ENCODE results near the gene GPBAR1. TPM values are rescaled to one million over a fixed set of nuclear protein-coding genes. Genes with fewer than 3 reads are reported as not detected.

The GPBAR1 gene
- total and polyA plus RNA-seq, 9 of the 15 experiments (the other 6 are each of a cell fraction or from before 2014, with no cell fraction given): not detected

DNA sequence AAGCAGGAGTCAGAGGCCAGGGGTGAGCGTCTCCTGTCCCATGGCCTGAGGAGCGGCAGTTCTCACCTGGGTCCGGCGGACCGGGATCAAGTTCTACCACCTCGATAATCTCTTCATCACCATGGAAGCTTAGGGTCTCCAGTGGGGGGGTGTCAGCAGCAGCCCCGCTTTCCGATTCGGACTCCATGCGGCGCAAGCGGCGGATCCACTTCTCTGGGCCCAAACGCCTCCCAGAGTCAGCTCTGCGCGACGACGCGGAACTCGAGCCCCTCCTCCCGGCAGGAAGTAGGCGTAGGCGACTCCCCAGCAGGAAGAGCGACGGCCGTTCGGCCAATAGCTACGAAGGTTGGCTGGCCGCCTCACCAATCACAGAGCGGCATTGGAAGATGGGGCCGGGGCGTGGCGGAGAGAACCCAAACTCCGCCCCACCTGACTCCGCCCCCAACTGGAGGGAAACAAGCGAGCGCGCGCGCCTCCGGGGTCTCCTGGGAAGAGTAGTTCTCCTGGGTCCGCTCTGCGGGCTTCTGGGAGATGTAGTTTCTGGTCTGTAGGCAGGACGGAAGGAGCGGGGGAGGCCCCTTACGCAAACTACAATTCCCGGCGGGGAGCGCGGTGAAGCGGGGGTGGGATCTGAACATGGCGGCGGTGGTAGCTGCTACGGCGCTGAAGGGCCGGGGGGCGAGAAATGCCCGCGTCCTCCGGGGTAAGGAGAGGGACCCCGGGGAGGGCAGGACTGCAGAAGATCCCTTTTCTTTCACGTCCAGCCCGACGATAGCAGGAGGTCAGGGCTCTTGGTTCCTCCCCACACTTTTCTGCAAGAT, 9.3 kb downstream of the GPBAR1 start, which contains the start of the genes AAMP and PNKD (continued):
- TF ChIP-seq, protein P1, sequence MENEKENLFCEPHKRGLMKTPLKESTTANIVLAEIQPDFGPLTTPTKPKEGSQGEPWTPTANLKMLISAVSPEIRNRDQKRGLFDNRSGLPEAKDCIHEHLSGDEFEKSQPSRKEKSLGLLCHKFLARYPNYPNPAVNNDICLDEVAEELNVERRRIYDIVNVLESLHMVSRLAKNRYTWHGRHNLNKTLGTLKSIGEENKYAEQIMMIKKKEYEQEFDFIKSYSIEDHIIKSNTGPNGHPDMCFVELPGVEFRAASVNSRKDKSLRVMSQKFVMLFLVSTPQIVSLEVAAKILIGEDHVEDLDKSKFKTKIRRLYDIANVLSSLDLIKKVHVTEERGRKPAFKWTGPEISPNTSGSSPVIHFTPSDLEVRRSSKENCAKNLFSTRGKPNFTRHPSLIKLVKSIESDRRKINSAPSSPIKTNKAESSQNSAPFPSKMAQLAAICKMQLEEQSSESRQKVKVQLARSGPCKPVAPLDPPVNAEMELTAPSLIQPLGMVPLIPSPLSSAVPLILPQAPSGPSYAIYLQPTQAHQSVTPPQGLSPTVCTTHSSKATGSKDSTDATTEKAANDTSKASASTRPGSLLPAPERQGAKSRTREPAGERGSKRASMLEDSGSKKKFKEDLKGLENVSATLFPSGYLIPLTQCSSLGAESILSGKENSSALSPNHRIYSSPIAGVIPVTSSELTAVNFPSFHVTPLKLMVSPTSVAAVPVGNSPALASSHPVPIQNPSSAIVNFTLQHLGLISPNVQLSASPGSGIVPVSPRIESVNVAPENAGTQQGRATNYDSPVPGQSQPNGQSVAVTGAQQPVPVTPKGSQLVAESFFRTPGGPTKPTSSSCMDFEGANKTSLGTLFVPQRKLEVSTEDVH (IDR thresholded peaks at IDR 0.05; ENCODE audit: low read depth, partially characterized antibody): no peak
- TF ChIP-seq, protein P2, sequence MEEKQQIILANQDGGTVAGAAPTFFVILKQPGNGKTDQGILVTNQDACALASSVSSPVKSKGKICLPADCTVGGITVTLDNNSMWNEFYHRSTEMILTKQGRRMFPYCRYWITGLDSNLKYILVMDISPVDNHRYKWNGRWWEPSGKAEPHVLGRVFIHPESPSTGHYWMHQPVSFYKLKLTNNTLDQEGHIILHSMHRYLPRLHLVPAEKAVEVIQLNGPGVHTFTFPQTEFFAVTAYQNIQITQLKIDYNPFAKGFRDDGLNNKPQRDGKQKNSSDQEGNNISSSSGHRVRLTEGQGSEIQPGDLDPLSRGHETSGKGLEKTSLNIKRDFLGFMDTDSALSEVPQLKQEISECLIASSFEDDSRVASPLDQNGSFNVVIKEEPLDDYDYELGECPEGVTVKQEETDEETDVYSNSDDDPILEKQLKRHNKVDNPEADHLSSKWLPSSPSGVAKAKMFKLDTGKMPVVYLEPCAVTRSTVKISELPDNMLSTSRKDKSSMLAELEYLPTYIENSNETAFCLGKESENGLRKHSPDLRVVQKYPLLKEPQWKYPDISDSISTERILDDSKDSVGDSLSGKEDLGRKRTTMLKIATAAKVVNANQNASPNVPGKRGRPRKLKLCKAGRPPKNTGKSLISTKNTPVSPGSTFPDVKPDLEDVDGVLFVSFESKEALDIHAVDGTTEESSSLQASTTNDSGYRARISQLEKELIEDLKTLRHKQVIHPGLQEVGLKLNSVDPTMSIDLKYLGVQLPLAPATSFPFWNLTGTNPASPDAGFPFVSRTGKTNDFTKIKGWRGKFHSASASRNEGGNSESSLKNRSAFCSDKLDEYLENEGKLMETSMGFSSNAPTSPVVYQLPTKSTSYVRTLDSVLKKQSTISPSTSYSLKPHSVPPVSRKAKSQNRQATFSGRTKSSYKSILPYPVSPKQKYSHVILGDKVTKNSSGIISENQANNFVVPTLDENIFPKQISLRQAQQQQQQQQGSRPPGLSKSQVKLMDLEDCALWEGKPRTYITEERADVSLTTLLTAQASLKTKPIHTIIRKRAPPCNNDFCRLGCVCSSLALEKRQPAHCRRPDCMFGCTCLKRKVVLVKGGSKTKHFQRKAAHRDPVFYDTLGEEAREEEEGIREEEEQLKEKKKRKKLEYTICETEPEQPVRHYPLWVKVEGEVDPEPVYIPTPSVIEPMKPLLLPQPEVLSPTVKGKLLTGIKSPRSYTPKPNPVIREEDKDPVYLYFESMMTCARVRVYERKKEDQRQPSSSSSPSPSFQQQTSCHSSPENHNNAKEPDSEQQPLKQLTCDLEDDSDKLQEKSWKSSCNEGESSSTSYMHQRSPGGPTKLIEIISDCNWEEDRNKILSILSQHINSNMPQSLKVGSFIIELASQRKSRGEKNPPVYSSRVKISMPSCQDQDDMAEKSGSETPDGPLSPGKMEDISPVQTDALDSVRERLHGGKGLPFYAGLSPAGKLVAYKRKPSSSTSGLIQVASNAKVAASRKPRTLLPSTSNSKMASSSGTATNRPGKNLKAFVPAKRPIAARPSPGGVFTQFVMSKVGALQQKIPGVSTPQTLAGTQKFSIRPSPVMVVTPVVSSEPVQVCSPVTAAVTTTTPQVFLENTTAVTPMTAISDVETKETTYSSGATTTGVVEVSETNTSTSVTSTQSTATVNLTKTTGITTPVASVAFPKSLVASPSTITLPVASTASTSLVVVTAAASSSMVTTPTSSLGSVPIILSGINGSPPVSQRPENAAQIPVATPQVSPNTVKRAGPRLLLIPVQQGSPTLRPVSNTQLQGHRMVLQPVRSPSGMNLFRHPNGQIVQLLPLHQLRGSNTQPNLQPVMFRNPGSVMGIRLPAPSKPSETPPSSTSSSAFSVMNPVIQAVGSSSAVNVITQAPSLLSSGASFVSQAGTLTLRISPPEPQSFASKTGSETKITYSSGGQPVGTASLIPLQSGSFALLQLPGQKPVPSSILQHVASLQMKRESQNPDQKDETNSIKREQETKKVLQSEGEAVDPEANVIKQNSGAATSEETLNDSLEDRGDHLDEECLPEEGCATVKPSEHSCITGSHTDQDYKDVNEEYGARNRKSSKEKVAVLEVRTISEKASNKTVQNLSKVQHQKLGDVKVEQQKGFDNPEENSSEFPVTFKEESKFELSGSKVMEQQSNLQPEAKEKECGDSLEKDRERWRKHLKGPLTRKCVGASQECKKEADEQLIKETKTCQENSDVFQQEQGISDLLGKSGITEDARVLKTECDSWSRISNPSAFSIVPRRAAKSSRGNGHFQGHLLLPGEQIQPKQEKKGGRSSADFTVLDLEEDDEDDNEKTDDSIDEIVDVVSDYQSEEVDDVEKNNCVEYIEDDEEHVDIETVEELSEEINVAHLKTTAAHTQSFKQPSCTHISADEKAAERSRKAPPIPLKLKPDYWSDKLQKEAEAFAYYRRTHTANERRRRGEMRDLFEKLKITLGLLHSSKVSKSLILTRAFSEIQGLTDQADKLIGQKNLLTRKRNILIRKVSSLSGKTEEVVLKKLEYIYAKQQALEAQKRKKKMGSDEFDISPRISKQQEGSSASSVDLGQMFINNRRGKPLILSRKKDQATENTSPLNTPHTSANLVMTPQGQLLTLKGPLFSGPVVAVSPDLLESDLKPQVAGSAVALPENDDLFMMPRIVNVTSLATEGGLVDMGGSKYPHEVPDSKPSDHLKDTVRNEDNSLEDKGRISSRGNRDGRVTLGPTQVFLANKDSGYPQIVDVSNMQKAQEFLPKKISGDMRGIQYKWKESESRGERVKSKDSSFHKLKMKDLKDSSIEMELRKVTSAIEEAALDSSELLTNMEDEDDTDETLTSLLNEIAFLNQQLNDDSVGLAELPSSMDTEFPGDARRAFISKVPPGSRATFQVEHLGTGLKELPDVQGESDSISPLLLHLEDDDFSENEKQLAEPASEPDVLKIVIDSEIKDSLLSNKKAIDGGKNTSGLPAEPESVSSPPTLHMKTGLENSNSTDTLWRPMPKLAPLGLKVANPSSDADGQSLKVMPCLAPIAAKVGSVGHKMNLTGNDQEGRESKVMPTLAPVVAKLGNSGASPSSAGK (IDR thresholded peaks at IDR 0.05): no peak
- TF ChIP-seq NFYB (IDR thresholded peaks at IDR 0.05; ENCODE audit: extremely low read depth, insufficient read length): peak; percentile 64
- TF ChIP-seq BRD9 (IDR thresholded peaks at IDR 0.05; ENCODE audit: low read depth, partially characterized antibody): no peak
- TF ChIP-seq ZNF146 (CRISPR knock-in tag; IDR thresholded peaks at IDR 0.05; ENCODE audit: unreplicated experiment): no peak
- TF ChIP-seq, protein P3, sequence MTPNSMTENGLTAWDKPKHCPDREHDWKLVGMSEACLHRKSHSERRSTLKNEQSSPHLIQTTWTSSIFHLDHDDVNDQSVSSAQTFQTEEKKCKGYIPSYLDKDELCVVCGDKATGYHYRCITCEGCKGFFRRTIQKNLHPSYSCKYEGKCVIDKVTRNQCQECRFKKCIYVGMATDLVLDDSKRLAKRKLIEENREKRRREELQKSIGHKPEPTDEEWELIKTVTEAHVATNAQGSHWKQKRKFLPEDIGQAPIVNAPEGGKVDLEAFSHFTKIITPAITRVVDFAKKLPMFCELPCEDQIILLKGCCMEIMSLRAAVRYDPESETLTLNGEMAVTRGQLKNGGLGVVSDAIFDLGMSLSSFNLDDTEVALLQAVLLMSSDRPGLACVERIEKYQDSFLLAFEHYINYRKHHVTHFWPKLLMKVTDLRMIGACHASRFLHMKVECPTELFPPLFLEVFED (CRISPR knock-in tag; conservative IDR thresholded peaks at IDR 0.05): no peak
- TF ChIP-seq NCOA6 (IDR thresholded peaks at IDR 0.05): no peak
- no peak for TF ChIP-seq EZH2 (IDR thresholded peaks at IDR 0.05; ENCODE audit: borderline replicate concordance, low read depth, low read length)
- no peak for TF ChIP-seq HDAC3 (IDR thresholded peaks at IDR 0.05; ENCODE audit: borderline replicate concordance, partially characterized antibody)
- TF ChIP-seq ZNF76 (CRISPR knock-in tag; IDR thresholded peaks at IDR 0.05; ENCODE audit: borderline replicate concordance): no peak
- no peak for TF ChIP-seq HNRNPK (IDR thresholded peaks at IDR 0.05; ENCODE audit: low read depth, low read length, poor library complexity, severe bottlenecking)

All from K562 (cell line).